Ishikawa (cell line): Measurements from ENCODE around the gene ARHGEF26.

ENCODE experiments used
- CEBPB ChIP-seq: IDR thresholded peaks from 2 replicates; pipeline ENCODE4 v1.6.1; 2012
- CREB1 ChIP-seq: IDR thresholded peaks from 2 replicates; pipeline ENCODE4 v1.6.1; 2012; ENCODE audit warnings: low read depth
- EGR1 ChIP-seq: IDR thresholded peaks from 2 replicates; pipeline ENCODE4 v1.6.1; 2012
- EP300 ChIP-seq: IDR thresholded peaks from 2 replicates; pipeline ENCODE4 v1.6.1; 2012; ENCODE audit warnings: borderline replicate concordance
- FOXM1 ChIP-seq: IDR thresholded peaks from 2 replicates; pipeline ENCODE4 v1.6.1; 2012; ENCODE audit warnings: low read depth, borderline replicate concordance
- NFIC ChIP-seq: IDR thresholded peaks from 2 replicates; pipeline ENCODE4 v1.6.1; 2012
- RAD21 ChIP-seq: IDR thresholded peaks from 2 replicates; pipeline ENCODE4 v1.6.1; 2012; ENCODE audit warnings: low read depth
- TAF1 ChIP-seq: IDR thresholded peaks from 2 replicates; pipeline ENCODE4 v1.6.1; 2012; ENCODE audit warnings: low read depth, mild to moderate bottlenecking
- TCF12 ChIP-seq: IDR thresholded peaks from 2 replicates; pipeline ENCODE4 v1.6.1; 2012; ENCODE audit warnings: low read depth
- TEAD4 ChIP-seq: IDR thresholded peaks from 2 replicates; pipeline ENCODE4 v1.6.1; 2012
- YY1 ChIP-seq: IDR thresholded peaks from 2 replicates; pipeline ENCODE4 v1.6.1; 2012; ENCODE audit warnings: low read depth
- ZBTB7A ChIP-seq: IDR thresholded peaks from 2 replicates; pipeline ENCODE4 v1.6.1; 2012; ENCODE audit warnings: low read depth
- TF ChIP-seq, protein P1 (sequence below): IDR thresholded peaks from 2 replicates; pipeline ENCODE4 v1.6.1; 2012; ENCODE audit warnings: low read depth, mild to moderate bottlenecking
- TF ChIP-seq, protein P2 (sequence below): IDR thresholded peaks from 2 replicates; pipeline ENCODE4 v1.6.1; 2012
- TF ChIP-seq, protein P3 (sequence below): IDR thresholded peaks from 2 replicates; pipeline ENCODE4 v1.6.1; 2012

Gene ARHGEF26

DNA sequence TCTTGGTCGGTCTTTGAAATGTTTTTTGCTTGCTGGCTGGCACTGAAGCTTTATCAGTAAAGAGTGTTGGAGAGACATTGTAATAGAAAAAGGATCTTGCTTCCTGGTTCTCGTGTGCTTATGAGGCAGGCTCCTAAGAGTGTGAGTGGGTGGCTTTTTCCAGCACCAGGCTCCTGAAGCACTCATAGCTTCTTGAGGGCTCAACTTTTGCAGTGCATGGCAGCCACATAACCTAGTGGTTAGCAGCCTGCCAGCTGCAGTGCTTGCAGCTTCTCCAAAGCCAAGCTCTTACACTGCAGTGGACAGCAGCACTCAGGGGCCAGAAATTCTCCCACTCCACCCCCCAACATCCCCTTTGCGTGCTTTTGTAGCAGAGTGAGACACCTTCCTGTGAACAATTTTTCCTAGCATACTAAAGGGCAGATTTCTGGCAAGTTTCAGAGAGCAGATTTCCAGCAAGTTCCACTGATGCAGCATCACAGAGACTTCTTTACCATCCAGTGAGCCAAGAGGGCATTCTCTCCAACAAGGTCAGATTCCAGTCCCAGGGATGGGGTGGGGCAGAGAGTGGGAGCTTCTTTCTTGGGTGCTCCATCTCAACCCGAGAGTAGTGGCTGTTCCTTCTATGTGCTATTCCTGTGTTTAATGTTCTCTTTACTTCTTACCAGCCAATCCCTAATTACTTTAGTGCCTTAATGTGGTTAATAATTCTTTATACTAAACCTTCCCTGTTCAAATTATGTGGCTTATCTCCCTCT lies 15.8 kb upstream of the ARHGEF26 start:
- TF ChIP-seq YY1 (no peak), TAF1 (no peak), TCF12 (no peak), ZBTB7A (no peak), RAD21 (no peak), CREB1 (no peak), FOXM1 (no peak), EP300 (no peak), TEAD4 (no peak), EGR1 (no peak)
- TF ChIP-seq, protein P1, sequence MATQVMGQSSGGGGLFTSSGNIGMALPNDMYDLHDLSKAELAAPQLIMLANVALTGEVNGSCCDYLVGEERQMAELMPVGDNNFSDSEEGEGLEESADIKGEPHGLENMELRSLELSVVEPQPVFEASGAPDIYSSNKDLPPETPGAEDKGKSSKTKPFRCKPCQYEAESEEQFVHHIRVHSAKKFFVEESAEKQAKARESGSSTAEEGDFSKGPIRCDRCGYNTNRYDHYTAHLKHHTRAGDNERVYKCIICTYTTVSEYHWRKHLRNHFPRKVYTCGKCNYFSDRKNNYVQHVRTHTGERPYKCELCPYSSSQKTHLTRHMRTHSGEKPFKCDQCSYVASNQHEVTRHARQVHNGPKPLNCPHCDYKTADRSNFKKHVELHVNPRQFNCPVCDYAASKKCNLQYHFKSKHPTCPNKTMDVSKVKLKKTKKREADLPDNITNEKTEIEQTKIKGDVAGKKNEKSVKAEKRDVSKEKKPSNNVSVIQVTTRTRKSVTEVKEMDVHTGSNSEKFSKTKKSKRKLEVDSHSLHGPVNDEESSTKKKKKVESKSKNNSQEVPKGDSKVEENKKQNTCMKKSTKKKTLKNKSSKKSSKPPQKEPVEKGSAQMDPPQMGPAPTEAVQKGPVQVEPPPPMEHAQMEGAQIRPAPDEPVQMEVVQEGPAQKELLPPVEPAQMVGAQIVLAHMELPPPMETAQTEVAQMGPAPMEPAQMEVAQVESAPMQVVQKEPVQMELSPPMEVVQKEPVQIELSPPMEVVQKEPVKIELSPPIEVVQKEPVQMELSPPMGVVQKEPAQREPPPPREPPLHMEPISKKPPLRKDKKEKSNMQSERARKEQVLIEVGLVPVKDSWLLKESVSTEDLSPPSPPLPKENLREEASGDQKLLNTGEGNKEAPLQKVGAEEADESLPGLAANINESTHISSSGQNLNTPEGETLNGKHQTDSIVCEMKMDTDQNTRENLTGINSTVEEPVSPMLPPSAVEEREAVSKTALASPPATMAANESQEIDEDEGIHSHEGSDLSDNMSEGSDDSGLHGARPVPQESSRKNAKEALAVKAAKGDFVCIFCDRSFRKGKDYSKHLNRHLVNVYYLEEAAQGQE, result no peak
- TF ChIP-seq, protein P2, sequence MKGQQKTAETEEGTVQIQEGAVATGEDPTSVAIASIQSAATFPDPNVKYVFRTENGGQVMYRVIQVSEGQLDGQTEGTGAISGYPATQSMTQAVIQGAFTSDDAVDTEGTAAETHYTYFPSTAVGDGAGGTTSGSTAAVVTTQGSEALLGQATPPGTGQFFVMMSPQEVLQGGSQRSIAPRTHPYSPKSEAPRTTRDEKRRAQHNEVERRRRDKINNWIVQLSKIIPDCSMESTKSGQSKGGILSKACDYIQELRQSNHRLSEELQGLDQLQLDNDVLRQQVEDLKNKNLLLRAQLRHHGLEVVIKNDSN, result no peak

DNA sequence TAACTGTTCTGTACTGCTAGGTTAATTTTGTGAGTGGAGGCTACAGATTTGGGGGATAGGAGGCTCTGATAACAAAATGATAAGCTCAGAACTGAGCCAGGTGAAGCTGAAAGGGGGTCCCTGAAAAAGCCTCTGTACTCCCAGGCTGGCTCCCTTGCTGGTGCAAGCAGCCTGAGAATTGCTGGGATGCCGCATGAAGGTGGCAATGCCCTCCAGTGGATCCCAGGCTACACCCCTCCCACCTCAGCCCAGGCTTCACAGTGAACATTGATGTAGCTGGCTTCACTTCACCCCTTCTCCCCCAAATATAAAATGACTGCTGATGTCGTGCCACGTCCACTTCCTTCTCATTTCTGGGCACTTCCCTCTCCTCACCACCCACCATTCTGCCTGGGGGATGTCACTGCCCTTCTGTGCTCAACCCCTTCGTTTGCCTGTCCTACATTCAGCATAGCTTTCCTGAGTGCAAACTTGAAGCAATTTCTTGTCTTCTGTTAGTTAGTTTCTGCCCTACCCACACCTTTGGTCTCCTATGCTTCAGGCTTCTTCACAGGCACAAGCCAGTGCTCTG lies 9.7 kb upstream of the ARHGEF26 start:
- TF ChIP-seq TAF1, result no peak
- no peak for TF ChIP-seq ZBTB7A
- no peak for TF ChIP-seq RAD21
- no peak for TF ChIP-seq CREB1
- TF ChIP-seq TEAD4, result no peak
- TF ChIP-seq, protein P2, result no peak
- TF ChIP-seq YY1, result no peak
- TF ChIP-seq, protein P3, sequence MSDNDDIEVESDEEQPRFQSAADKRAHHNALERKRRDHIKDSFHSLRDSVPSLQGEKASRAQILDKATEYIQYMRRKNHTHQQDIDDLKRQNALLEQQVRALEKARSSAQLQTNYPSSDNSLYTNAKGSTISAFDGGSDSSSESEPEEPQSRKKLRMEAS, result no peak

DNA sequence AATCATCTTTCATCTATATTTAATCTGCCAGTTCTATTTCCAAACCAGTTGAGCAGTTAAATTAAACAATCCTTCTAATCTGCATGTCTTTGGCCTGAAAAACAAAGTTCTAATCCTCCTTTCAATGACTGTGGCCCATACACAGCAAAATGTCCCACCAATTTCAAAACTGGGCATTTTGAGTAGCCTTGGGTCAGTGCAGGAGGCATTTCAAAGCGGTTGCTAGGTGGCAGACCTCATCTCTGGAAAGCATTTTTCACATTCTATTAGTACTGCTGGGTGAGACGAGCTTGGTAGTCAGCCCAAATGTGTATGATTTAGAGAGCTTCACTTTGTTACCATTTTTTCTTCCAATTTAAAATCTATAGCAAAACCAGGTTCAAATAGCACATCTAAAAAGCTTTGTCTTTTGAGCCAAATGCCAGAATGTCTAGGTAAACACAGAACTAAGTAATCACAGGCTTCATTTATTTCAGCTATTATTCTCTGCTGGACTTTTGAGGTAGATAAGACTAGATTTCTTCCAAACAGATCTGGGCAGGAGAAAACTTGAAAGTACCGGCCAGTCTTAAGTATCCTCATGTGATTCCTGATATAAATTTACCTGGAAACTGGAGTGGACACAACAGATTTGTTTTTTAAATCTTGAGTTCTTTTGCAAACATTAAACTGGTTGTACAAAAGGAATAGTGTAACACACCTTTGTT lies 8.9 kb upstream of the ARHGEF26 start:
- TF ChIP-seq EGR1 (no peak), TCF12 (no peak), EP300 (no peak), NFIC (no peak), CREB1 (no peak), TEAD4 (no peak), TAF1 (no peak), CEBPB (no peak), FOXM1 (no peak), YY1 (no peak), RAD21 (no peak), ZBTB7A (no peak)
- TF ChIP-seq, protein P2, result no peak
- TF ChIP-seq, protein P3, result no peak
- TF ChIP-seq, protein P1, result no peak

DNA sequence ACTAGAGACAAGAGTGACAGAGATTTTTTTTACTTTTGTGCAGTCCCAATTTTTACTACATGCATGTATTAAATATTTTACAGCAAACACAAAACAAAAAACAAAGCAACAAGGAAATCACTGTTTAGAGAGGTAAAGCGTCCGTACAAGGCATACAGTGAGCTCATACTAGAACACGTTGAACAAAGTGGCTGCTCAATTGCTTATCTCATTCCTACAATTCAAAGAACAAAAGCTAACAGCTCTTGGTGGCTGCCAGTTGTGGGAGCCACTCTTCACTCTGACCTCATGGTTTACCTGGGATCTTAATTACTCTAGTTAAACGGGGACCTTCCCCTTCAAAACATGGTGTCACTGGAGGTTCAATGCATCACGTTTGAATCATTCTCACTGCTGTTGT lies 7.6 kb upstream of the ARHGEF26 start:
- TF ChIP-seq, protein P3, result no peak
- TF ChIP-seq YY1, result no peak
- TF ChIP-seq EGR1, result no peak
- no peak for TF ChIP-seq ZBTB7A
- no peak for TF ChIP-seq FOXM1
- no peak for TF ChIP-seq EP300
- TF ChIP-seq NFIC, result no peak
- TF ChIP-seq CEBPB, result no peak
- TF ChIP-seq, protein P1, result no peak
- TF ChIP-seq, protein P2, result no peak
- no peak for TF ChIP-seq CREB1
- TF ChIP-seq RAD21, result no peak
- no peak for TF ChIP-seq TCF12
